Cerebellar cortex (tissue), 1 donor: Measurements from ENCODE around the gene SRP14.
"Not testable (repeated sequence)": the region's sequence is repeated elsewhere in the genome, so short reads cannot be mapped to it uniquely, and the experiment has no call there.

ENCODE experiments used
- DNase-seq: peaks from one replicate; pipeline ENCODE4 v3.0.0-alpha.2; 2015; ENCODE audit warnings: low spot score

Gene SRP14

DNA sequence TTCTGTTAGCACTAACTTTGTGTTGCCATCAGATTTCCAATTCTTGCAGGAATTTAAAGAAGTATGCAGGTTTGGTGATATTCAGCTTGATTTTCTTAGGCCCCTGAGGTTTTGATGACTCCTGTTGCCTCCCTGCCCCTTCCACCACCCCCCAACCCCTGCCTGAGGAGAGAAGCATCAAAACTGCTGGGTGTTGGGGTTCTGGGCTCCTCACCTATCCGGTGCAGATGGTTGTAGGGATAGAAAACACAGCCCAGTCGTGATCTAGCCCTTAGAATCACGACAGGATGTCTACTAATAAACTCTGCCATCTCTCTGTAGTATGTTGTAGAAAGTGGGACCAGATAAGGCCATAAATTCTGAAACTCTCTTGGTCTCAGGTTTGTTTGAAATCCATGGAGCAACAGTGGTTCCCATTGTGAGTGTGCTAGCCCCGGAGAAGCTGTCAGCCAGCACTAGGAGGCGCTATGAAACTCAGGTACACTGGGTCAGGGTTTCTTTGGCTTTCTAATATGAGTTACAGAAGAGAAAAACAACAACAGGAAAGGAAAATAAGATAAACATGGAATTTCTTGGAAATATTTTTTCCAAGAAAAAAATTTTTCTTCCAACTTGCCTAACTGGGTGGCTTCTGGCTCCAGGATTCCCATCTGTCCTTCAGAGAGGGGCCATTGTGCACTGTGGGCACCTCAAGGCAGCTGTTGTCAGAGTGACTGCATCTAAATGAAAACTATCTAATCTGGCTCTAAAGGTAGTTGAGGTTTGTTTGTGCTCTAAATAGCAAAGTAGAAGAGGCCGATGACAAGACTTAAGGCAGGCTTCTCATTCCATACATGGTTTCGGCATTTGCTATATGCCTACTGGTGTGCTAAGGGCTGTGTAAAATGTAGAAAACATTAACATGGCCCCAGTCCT lies 8.7 kb downstream of the SRP14 start:
- peak; percentile 42 for DNase-seq

DNA sequence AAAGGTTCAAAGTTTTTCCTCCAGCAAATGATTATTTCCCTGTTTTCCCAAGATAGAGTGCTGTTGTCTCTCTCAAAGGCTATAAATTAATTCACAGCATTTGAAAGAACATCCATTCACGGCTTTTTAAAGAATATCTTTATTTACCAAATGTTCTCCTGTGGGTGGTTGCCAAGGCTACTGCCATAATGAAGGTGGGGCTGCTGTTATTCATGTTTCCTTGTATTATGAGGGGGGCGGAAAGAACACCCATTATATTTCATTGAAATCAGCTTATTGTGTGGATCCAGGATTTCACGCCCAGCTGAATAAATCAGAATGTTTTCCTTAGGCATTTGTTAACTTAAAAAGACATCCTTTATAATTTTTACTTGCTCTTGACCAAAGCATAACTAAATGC lies 10.1 kb downstream of the SRP14 start:
- DNase-seq = no peak

DNA sequence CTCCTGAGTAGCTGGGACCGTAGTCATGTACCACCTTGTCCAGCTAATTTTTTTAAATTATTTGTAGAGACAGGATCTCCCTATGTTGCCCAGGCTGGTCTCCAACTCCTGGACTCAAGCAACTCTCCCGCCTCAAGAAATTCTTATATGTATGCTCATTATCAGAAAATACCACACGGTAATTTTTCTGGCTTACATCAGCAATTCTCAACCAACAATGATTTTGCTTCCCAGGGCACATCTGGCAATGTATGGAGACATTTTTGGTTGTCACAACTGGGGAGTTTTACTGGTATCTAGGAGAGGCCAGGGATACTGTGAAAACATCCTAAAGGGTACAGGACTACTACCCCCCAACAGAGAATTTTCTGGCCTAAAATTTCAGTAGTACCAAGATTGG lies 10.8 kb downstream of the SRP14 start:
- DNase-seq = no peak

DNA sequence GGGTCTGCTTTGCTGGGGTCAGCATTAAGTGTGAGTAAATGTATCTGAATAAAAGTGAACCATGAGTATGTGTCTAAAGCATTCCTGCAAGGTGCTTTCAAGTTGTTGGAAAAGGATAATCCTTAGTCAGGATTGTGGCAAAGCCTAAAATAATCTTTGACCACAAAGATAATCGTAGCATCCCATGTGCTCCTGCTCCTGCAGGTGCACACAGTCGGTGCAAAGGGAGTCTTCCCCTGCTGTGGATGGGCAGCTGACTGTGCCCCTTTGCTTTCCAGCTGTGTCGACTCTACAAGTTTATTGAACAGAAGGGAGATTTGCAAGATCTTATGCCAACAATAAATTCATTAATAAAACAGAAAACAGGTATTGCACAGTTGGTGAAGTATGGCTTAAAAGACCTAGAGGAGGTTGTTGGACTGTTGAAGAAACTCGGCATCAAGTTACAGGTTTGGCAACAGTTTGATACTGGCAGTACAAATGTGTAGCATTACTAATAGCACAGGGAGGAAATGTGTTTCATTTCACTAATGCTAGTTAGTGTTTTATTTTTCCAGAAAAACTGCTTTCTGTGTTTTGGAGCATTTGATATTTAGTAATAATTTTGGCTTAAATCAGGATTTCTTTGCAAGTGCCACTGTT lies 22.6 kb downstream of the SRP14 start:
- no peak for DNase-seq

DNA sequence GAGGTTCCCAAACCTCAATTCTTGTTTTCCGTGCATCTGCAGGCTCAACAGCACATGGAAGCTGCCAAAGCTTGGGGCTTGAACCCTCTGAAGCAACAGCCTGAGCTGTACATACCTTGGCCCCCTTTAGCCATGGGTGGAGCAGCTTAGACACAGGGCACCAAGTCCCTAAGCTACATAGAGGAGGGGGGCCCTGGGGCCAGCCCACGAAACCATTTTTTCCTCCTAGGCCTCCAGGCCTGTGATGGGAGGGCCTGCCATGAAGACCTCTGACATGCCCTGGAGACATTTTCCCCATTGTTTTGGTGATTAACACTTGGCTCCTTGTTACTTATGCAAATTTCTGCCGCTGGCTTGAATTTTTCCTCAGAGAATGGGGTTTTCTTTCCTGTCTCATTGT lies 24.6 kb downstream of the SRP14 start:
- DNase-seq = no peak

DNA sequence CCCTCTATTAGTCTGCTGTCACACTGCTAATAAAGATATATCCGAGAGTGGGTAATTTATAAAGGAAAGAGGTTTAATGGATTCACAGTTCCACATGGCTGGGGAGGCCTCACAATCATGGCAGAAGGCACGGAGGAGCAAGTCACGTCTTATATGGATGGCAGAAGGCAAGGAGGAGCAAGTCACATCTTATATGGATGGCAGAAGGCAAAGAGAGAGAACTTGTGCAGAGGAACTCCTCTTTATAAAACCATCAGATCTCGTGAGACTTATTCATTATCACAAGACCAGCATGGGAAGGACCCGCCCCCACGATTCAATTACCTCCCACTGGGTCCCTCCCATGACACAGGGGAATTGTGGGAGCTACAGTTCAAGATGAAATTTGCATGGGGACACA lies 25.6 kb downstream of the SRP14 start:
- not testable (repeated sequence) for DNase-seq

DNA sequence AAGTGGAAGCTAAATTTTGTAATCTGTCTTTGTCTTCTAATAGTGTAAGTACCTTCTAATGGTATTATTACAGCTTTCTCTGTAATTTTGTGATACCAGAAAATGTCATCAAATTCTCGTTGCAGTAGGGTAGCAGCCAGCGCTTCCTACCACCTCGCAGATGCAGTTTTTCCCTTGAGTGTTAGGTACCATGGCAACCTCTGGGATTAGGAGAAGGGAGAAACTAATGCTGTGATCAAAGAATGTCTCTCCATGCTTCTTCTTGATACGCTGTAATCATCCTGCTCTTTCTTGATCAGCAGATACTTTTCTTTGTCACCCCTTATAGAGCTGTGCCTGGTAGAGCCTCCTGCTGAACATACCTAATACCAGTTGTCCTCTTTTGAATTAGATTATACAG lies 27.7 kb downstream of the SRP14 start:
- no peak for DNase-seq

DNA sequence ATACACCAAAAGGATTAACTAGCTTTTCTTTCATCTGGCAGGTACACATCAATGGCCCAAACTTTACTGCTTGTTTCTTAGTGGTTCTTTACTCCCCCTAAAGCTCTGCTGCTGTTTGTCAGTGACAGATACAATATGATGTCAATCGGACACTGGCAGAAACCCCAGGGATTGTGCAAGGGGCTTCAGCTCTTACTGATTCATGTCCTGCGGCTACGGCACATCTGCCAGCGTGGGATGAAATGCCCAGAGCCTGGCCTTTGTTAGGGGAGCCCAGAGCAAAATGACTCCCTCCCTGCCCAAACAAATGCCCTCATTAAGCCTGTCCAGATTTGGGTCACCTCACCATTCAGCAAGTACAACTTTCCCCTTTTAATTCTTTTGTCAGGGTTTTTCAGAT lies 28.3 kb downstream of the SRP14 start:
- no peak for DNase-seq

DNA sequence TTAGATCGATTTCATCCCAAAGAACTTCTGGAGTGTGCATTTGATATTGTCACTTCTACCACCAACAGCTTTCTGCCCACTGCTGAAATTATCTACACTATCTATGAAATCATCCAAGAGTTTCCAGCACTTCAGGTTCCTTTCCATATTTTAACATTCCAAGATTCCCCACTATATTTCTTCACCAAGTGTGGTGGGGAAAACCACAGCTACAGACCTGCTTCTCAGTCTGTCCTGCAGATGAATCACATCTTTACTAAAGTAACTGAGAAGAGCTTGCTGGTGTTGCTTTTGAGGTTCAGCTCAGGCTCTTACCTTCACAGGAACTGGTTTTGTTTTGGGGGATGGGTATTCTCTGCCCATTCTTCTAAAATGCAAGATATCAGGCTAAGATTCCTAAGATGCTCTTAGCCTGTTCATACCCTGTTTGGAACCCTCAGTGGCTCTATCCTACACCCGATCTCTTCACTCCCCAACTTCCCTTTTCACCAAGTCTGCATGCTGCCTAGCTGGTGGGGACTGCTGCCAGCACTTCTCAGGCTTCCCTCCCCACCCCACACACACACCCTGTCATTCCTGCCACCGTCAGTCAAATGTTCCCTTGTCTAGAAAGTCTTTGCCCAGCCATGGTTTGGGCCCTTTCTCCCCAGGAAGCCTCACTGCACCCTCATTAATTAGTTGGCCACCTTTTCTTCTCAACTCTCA lies 30.8 kb downstream of the SRP14 start:
- no peak for DNase-seq

DNA sequence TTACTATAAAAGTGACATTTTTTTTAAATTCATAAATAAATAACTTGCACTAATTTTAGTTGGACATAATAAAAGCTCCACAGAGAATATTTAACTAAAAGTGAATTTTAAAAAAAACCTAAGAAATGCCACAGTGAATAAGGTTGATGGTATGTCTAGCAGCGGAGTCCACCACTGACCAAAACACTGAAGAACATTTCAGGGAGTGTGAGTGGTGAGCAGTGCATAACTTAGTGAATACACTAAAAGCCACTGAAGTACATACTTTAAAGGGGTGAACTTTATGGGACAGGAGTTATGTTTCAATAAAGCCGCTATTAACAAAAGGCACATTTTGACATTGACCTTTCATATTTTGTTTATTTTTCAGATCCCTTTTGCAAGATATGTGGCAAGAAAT lies 32.3 kb downstream of the SRP14 start:
- DNase-seq = no peak

DNA sequence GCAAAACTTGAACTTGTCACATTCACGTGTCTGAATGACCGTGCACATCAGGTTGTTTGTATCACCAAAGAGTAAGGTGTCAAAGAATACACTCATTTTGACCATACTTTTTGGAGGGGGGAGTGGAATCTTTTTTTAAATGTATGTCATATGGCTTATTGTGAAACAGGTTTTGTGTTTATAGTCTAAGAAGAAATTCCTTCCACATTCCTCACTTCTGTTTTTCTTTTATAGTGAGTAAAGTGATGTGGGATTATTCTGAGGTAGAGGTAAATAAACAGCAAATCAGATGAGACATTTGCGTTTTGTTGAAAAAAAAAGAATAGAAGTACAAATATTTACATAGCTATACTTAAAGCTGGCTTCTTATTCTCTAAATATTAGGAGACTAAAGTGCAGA lies 33.0 kb downstream of the SRP14 start:
- DNase-seq = no peak

DNA sequence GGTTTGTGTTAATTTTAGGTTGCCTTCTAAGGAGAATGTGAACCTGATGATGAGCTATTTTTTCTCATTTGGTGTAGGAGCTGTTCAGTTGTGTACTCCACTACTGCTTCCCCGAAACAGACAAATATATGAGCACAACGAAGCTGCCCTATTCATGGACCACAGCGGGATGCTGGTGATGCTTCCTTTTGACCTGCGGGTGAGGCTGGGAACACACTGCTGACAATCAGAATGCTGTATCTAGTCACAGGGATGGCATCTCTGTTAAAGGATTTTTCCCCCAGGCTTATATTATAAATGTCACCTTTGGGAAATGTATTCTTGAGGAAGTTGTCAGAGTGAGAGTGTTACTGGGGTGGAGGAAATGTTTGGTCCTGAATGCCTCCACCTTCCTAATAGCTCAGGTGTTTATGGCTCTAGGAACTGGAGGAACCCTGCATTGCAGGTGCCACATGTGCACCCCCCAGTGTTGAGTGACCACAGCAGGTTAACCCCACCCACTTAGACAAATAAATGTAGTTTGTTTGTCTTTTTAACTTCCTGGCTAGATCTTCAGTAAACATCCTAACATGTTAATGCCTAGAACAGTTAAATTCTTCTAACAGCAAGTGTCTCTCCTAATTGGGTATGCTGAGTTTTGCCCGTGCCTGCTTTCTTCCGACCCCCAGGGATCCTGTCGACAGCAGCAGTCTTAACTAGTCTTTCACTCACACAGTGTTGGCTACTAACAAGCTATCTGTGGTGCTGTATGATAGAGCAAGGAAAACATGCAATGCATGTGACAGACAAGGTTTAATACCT lies 35.7 kb downstream of the SRP14 start:
- no peak for DNase-seq

DNA sequence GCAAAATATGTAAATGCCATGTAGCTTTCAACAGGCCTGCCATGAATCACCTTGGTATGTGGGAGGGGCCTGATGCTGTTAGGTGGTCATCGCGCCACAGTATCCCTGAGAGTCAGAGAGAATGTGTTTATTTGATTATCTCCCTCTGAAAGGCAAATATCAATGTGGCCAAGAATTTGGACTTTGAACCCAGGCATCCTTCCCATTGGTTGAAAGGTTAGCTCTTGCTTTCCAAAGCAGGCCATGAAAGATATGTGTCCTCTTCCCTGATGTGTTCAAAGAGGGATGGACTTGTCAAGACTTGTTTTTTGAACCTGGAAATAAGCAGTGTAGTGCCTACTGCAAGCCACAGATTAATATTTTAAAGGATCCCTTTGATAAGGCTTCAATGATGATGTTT lies 36.7 kb downstream of the SRP14 start:
- DNase-seq = no peak

DNA sequence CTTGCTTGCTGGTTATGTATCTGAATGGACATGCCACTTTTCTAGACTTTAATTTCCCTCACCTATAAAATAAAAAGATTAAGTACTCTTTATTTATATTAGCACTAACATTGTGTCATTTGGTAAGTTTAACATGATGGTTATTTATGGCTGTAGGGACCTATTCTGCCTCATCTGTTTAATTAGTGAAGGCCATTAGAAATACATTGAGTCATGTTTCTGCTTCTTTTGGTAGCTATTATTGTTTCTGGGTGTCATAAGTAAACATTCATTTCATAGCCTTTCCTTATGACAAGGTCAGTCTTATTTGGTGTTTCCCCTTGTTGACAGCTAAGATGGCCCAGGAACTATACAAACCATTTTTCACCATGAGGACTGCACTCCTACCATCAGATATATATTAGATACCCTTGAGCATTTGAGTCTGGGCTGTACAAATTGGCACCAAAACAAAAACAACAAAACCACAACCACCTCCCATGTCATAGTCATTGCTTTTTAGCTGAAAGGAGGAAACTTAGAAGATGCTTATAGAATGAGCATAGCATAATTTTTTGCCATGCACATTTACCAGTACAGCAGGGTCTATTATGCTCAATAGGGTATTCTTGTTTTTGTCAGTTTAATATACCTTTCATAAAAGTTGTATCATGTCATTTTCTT lies 39.3 kb downstream of the SRP14 start:
- DNase-seq = no peak

DNA sequence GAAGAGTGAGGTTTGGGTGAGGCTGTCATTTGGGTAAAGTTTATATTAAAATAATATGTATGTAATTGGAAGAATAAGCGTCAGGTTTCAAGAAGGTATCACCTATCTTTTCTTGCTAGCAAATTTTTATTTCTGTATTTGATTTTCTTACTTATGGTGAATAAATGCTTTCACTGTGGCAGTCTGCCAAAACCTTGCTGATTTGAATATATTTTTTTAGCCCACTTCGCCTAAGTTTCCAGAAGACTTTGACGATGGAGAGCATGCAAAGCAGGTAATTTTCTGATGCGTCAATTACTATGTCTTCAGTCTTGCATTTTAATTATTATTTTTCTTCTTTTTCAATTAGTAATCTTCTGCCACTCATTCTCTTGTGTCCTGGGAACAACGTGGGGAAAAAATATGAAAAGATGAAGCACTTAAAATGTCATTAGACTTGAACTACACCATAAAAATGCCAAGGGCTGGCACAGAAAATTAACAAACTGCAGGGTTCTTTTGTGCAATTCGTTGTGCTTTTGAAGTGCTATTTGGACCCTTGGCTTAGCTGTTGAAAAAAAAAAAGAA lies 40.4 kb downstream of the SRP14 start:
- no peak for DNase-seq

DNA sequence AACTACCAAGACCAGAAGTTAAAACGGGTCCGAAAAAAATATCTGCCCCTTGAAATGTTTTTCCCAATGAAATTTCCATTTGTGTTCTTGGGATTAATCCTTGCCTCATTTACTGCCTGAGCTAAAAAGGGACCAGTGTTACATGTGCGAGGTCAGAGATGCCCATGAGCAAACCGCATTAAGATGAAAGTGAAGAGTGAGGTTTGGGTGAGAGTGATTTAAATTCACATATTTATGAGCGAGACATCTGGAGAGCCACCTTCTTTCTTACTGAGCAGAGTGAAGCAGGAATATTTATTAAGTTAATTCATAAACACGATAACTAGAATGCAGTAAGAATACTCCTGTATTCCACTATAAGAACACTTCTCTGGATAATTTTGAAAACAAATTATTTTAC lies 41.3 kb downstream of the SRP14 start:
- no peak for DNase-seq

DNA sequence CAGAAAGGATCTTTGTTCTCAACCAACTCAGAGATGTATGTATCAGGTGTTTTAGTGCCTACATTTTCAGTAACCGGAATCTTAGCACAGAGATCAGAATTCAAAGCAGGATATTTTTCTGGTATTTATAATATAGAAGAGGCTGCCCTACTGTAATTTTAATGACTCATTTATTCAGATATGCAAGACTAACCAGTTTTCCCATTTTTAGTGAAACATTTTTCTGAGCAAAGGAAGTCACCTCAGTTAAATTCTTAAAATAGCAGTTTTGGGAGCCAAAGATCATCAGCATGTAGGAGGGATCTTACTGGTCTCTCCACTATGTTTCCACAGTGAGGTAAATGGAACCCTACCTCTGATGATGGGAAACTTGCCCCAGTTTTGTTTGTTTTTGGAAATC lies 42.0 kb downstream of the SRP14 start:
- DNase-seq = no peak

DNA sequence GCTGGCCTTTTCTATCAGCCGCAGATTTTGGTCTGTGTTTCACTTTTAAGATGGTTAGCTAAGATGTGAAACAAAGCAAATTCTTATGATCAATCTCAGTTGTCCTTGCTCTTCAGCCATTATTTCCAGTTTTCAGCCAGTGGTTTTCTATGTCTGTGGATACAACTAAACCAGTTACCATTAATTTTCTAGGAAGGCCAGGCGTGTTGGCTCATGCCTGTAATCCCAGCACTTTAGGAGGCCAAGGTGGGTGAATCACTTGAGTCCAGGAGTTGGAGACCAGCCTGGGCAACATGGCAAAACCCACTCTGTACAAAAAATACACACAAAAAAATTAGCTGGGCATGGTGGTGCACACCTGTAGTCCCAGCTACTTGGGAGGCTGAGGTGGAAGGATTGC lies 42.8 kb downstream of the SRP14 start:
- not testable (repeated sequence) for DNase-seq

DNA sequence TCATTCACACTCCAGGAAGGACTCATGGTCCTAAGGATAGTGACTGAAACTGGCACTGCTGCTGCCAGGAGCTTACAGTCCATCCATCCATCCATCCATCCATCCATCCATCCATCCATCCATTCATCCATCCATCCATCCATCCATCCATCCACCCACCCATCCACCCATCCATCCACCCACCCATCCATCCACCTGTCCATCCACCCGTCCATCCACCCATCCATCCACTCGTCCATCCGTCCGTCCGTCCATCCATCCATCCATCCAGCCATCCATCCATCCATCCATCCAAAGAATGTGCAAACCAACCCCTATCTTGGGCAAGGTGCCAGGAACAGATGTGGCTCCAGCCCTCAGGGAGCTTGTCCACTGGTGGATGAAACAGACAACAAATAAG lies 46.0 kb downstream of the SRP14 start:
- not testable (repeated sequence) for DNase-seq

DNA sequence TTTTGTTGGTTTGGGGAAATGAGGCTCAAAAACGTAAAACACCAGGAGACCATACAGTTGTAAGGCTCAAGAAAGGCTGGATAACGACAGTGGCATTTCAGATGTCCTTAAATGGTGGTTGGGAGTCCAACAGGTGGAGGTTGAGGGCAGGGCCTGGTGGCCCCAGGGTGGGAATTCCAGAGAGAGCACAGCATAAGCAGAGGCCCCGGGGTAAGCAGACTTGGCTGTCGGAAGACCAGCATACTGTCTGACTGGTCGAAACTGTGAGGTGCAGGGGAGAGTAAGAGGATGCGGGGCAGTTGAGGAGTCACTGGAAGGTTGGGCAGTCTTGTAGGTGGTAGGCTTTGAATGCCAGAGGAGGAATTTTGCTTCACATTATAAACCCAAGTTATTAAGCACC lies 48.3 kb downstream of the SRP14 start:
- DNase-seq = no peak

DNA sequence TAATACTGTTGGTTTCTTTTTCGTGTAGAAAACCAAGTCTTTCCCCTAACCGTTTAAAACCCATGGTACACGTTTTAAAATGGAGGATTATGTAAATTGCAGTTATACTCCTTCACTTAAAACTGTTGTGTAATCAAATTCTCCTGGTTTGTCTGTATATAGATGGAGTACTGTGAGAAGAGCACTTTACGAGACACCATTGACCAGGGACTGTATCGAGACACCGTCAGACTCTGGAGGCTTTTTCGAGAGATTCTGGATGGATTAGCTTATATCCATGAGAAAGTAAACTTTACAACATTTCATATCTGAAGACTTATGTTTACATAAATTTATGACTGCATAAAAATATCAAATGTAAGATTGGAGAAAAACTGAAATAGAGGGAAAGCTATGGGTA lies 51.2 kb downstream of the SRP14 start:
- DNase-seq = no peak
